GM12874 (cell line): ENCODE data around the gene MAGI1.

Experiments
- TF ChIP-seq, protein P1 (sequence below): IDR thresholded peaks from 2 replicates; pipeline ENCODE4 v1.5.1; 2011; ENCODE audit warnings: low read depth, mild to moderate bottlenecking, control low read depth, low read length, moderate library complexity; ENCODE audit not compliant: insufficient read depth

The MAGI1 gene

GRCh38 chr3:65618599-65618998 is 420.1 kb downstream of the MAGI1 start:
- TF ChIP-seq, protein P1, sequence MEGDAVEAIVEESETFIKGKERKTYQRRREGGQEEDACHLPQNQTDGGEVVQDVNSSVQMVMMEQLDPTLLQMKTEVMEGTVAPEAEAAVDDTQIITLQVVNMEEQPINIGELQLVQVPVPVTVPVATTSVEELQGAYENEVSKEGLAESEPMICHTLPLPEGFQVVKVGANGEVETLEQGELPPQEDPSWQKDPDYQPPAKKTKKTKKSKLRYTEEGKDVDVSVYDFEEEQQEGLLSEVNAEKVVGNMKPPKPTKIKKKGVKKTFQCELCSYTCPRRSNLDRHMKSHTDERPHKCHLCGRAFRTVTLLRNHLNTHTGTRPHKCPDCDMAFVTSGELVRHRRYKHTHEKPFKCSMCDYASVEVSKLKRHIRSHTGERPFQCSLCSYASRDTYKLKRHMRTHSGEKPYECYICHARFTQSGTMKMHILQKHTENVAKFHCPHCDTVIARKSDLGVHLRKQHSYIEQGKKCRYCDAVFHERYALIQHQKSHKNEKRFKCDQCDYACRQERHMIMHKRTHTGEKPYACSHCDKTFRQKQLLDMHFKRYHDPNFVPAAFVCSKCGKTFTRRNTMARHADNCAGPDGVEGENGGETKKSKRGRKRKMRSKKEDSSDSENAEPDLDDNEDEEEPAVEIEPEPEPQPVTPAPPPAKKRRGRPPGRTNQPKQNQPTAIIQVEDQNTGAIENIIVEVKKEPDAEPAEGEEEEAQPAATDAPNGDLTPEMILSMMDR, result no peak

- TF ChIP-seq, protein P1, result no peak
Measured at GRCh38 chr3:65617787-65618186, 420.9 kb downstream of the MAGI1 start.

DNA sequence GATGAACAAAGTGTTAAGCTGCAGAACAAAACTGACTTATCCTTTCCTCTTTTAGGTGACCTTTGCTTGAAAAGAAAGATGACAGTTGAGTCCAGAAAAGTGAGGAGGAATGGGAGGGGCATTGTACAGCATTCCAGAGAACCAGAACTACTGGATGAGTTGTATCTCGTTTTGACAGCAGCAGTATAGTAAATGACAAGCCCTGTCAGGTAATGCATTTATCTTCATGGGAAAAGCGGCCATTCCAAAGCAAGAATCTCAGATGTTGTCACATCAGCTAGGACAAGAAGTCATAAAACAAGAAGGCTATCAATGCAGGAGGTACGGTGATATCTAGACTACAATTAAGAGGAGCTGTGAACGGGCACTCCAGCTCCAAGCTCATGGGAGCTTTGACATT is 421.5 kb downstream of the MAGI1 start:
- TF ChIP-seq, protein P1, result no peak

DNA sequence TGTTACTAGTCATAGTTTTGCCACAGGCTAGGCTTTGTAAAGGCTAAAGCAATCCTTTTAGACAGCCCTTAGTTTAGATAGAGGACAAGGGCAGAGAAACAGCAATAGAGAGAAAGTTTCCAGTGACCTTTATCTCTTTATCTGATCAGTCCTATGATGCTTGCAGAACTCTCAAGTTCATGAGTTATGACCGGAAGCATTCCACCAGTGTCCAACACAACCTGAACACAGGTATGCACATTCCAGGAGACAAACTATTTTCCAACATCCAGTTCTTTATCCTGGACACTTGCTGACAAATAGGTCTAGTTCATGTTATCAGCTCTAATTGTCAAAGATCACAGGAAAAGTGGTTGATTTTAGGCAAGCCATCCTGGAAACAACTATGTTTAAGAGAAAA is 422.2 kb downstream of the MAGI1 start:
- TF ChIP-seq, protein P1, result no peak

- TF ChIP-seq, protein P1, result no peak
Measured at GRCh38 chr3:65615329-65615728, 423.4 kb downstream of the MAGI1 start.

- TF ChIP-seq, protein P1, result no peak
Measured at GRCh38 chr3:65614585-65614984, 424.1 kb downstream of the MAGI1 start.

GRCh38 chr3:65607101-65607500 is 431.6 kb downstream of the MAGI1 start:
- TF ChIP-seq, protein P1, result no peak
